ENCODE results near the gene REPIN1. TPM values are rescaled to one million over a fixed set of nuclear protein-coding genes. Genes with fewer than 3 reads are reported as not detected.

Gene REPIN1
- total RNA-seq, 1 experiment from 2014 or later, result 106 TPM

DNA sequence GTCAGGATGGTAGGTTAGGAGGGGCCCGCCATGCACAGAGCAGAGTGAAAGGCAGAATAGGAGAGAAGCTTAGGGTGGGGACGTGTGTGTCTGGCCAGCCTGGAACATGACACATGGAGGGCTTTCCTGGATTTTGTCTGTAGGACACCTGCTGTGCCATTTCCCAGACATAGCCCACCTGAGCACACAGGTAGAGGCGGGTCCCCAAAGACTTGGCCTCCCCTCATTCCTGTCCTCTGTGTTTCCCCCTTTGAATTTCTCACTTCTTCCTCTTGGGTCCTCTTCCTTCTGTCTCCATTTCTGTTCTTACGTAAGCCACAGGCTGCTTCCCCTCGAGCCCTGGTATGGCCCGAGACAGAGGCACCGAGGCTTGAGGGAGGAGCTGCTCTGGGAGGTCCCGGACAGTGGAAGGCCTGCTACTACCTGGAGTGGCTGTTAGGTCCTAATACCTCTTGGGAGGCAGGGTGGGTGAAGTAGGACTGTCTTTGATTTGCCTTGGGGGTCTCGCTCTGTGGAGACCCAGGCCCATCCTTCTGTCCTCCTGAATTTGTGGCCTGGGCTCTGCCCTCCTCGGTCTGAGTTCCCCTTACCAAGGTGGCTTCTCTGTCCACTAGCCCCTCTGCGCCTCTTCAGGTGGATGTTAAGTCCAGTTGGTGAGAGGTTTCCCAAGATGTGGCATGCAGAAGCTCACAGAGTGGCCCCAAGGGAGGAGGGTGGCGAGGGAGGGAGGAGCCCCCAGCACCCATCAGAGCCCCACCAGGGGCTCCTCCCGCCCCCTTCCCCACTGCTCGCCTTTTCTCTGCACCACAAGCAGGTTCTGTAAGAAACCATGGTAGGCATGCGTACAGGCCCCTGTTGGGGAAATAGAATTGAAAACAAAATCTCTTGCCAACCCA lies 16.0 kb downstream of the REPIN1 start:
- Mint-ChIP-seq H3K9me3 (no peaks in the 10 kb centered on the region), H3K4me3 (peak overlapping the region; percentile 33 to 72), H3K4me1 (peaks cover 78 to 87% of the 10 kb centered on the region in 2 experiments), H3K27me3 (ENCODE audit: low read depth) (no peaks in the 10 kb centered on the region), H3K27ac (peak overlapping the region; percentile 97 to 98 (median 98)), H3K36me3 (ENCODE audit: insufficient read depth in 1 of 3, low read depth in 3 of 3) (peaks cover 20 to 40% (median 23%) of the 10 kb centered on the region in 3 experiments; a peak in 6 of 7 replicates)
- no peaks in the 10 kb centered on the region for H3K79me1 ChIP-seq (ENCODE audit: insufficient read depth, low read depth, low read length, poor library complexity, severe bottlenecking)
- H2BK120ac ChIP-seq (ENCODE audit: low read depth, low read length, poor library complexity, severe bottlenecking), result no peak overlapping the region
- no peak overlapping the region for H2AK5ac ChIP-seq (ENCODE audit: insufficient read length, low read length)
- H4K91ac ChIP-seq (ENCODE audit: insufficient read length, low read depth, low read length), result no peak overlapping the region
- no peak overlapping the region for H2BK5ac ChIP-seq (ENCODE audit: insufficient read length, low read length)
- H3K23me2 ChIP-seq (ENCODE audit: insufficient read length, low read depth, low read length, poor library complexity, severe bottlenecking), result peaks cover 10% of the 10 kb centered on the region
- H2BK15ac ChIP-seq (ENCODE audit: low read depth, low read length), result no peak overlapping the region
- H4K5ac ChIP-seq (ENCODE audit: insufficient read length, low read depth, low read length), result no peak overlapping the region
- H3K9me3 ChIP-seq (ENCODE audit: control insufficient read depth, low read depth, low read length), result no peaks in the 10 kb centered on the region
- no peak overlapping the region for H3K4me2 ChIP-seq (ENCODE audit: insufficient read depth, insufficient read length, low read length)
- no peak overlapping the region for H3T11ph ChIP-seq (ENCODE audit: low read length)
- no peak overlapping the region for H4K8ac ChIP-seq (replicated peaks; ENCODE audit: insufficient read length, low read depth, low read length)
- H3K23ac ChIP-seq (ENCODE audit: insufficient read length, low read depth, low read length), result no peak overlapping the region
- H3K4me1 ChIP-seq (ENCODE audit: insufficient read depth, low read length), result peaks cover 12% of the 10 kb centered on the region
- no peaks in the 10 kb centered on the region for H3K27me3 ChIP-seq (ENCODE audit: insufficient read depth, low read length)
- H2BK12ac ChIP-seq (ENCODE audit: insufficient read length, low read depth, low read length), result no peak overlapping the region
- H3K9ac ChIP-seq (ENCODE audit: extremely low read depth, insufficient read length, low read length), result no peak overlapping the region
- DNase-seq, result no peak
- TF ChIP-seq, protein P1, sequence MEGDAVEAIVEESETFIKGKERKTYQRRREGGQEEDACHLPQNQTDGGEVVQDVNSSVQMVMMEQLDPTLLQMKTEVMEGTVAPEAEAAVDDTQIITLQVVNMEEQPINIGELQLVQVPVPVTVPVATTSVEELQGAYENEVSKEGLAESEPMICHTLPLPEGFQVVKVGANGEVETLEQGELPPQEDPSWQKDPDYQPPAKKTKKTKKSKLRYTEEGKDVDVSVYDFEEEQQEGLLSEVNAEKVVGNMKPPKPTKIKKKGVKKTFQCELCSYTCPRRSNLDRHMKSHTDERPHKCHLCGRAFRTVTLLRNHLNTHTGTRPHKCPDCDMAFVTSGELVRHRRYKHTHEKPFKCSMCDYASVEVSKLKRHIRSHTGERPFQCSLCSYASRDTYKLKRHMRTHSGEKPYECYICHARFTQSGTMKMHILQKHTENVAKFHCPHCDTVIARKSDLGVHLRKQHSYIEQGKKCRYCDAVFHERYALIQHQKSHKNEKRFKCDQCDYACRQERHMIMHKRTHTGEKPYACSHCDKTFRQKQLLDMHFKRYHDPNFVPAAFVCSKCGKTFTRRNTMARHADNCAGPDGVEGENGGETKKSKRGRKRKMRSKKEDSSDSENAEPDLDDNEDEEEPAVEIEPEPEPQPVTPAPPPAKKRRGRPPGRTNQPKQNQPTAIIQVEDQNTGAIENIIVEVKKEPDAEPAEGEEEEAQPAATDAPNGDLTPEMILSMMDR (conservative IDR thresholded peaks at IDR 0.05), result no peak
- no peaks in the 10 kb centered on the region for H4K20me1 ChIP-seq (ENCODE audit: control insufficient read depth, insufficient read depth, insufficient read length)
- peak overlapping the region; percentile 72; the same call in 1 of the 2 replicates for H3K14ac ChIP-seq (ENCODE audit: insufficient read depth, low read length)
- H3K79me2 ChIP-seq (ENCODE audit: insufficient read depth, low read length), result peaks cover 9% of the 10 kb centered on the region; the same call in 1 of the 2 replicates
- peak overlapping the region; percentile 73 for H3K18ac ChIP-seq (ENCODE audit: insufficient read length, low read depth, low read length)
- no peak overlapping the region for H3K4ac ChIP-seq (ENCODE audit: low read depth, low read length)
- H3K27ac ChIP-seq (ENCODE audit: insufficient read length, low read depth, low read length), result no peak overlapping the region
- H3K56ac ChIP-seq (ENCODE audit: insufficient read length, low read depth, low read length), result no peak overlapping the region
- H2AFZ ChIP-seq (ENCODE audit: low read length), result no peak overlapping the region
- WGBS (ENCODE audit: extremely low coverage, insufficient read length, low lambda C conversion rate), result no CpG with 5 or more reads among the region's 15 CpGs
- no peak overlapping the region for H2BK20ac ChIP-seq (ENCODE audit: low read depth, low read length, poor library complexity, severe bottlenecking)

Measured in H9 (cell line).